A673 (cell line): Measurements from ENCODE around the gene VAT1.
"Not testable (repeated sequence)": the region's sequence is repeated elsewhere in the genome, so short reads cannot be mapped to it uniquely, and the experiment has no call there.

Source experiments
- EZH2 ChIP-seq: fragments of 200-600 bp; sonication (generic); IDR thresholded peaks from 2 replicates; pipeline ENCODE4 v1.6.1; 2017; ENCODE audit warnings: borderline replicate concordance, low read depth, mild to moderate bottlenecking, mixed read lengths, antibody characterized with exemption, low read length; ENCODE audit not compliant: poor library complexity, severe bottlenecking
- TF ChIP-seq, protein P1 (sequence below): fragments of 300-800, 200-600 bp; sonication (generic); conservative IDR thresholded peaks from 2 replicates; pipeline ENCODE4 v1.5.1; 2017; ENCODE audit warnings: low read depth, mild to moderate bottlenecking, antibody characterized with exemption, low read length, moderate library complexity, mixed read lengths

DNA sequence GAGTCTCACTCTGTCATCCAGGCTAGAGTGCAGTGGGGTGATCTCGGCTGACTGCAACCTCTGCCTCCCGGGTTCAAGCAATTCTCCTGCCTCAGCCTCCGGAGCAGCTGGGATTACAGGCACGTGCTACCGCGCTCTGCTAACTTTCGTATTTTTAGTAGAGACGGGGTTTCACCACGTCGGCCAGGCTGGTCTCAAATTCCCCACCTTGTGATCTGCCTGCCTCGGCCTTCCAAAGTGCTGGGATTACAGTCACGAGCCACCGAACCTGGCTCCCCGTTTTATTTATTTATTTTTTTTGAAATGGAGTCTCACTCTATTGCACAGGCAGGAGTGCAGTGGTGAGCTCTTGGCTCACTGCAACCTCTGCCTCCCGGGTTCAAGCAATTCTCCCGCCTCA is 46.5 kb downstream of the VAT1 start:
- not testable (repeated sequence) for TF ChIP-seq EZH2
- TF ChIP-seq, protein P1, sequence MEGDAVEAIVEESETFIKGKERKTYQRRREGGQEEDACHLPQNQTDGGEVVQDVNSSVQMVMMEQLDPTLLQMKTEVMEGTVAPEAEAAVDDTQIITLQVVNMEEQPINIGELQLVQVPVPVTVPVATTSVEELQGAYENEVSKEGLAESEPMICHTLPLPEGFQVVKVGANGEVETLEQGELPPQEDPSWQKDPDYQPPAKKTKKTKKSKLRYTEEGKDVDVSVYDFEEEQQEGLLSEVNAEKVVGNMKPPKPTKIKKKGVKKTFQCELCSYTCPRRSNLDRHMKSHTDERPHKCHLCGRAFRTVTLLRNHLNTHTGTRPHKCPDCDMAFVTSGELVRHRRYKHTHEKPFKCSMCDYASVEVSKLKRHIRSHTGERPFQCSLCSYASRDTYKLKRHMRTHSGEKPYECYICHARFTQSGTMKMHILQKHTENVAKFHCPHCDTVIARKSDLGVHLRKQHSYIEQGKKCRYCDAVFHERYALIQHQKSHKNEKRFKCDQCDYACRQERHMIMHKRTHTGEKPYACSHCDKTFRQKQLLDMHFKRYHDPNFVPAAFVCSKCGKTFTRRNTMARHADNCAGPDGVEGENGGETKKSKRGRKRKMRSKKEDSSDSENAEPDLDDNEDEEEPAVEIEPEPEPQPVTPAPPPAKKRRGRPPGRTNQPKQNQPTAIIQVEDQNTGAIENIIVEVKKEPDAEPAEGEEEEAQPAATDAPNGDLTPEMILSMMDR, result not testable (repeated sequence)
